Kidney epithelial cell (primary cell): ENCODE results near the gene SUPT5H. TPM values are rescaled to one million over a fixed set of nuclear protein-coding genes. Genes with fewer than 3 reads are reported as not detected.
A peak's percentile ranks its signal among the peaks of the same experiment; 100 is the strongest.

Experiments used
- DNase-seq: peaks from one replicate; pipeline ENCODE4 v3.0.0-alpha.2; 2010; ENCODE audit warnings: low read depth
- H3K27me3 ChIP-seq: 2 replicates; pipeline ENCODE4 v1.6.0; 2011; ENCODE audit warnings: low read length; ENCODE audit not compliant: control insufficient read depth, insufficient read depth
- H3K36me3 ChIP-seq: 2 replicates; pipeline ENCODE4 v1.5.1; 2011; ENCODE audit warnings: low read length; ENCODE audit not compliant: control insufficient read depth, insufficient read depth
- H3K4me3 ChIP-seq: 2 replicates; pipeline ENCODE4 v1.5.1; 2011; ENCODE audit warnings: low read depth, mild to moderate bottlenecking, control low read depth, low read length
- CTCF ChIP-seq: IDR thresholded peaks from 2 replicates; pipeline ENCODE4 v1.5.1; 2011; ENCODE audit warnings: mild to moderate bottlenecking, moderate library complexity, low read length, control low read depth, inconsistent platforms; ENCODE audit not compliant: insufficient read depth, poor library complexity, severe bottlenecking
- total RNA-seq: library from RNA; depleted of rRNA; stranded (reverse); fragments of >200 nt; gene quantifications from 2 replicates; pipeline ENCODE4 v1.2.3, GENCODE V29; 2015

Gene SUPT5H
- total RNA-seq, 1 donor from 2014 or later = 121 TPM

- no peak for DNase-seq
- TF ChIP-seq CTCF = no peak
- Histone ChIP-seq H3K36me3 (peaks cover 1% of the 10 kb centered on the region), H3K27me3 (no peaks in the 10 kb centered on the region), H3K4me3 (peak overlapping the region; percentile 95)
These were observed 36.8 kb upstream of the SUPT5H start for GRCh38 chr19:39408392-39409207.

GRCh38 chr19:39409208-39410016, 36.0 kb upstream of the SUPT5H start:
- DNase-seq = no peak
- no peak for TF ChIP-seq CTCF
- Histone ChIP-seq H3K27me3 (no peaks in the 10 kb centered on the region), H3K4me3 (peak overlapping the region; percentile 64), H3K36me3 (peaks cover 1% of the 10 kb centered on the region)

- no peak for TF ChIP-seq CTCF
- H3K27me3 ChIP-seq = no peaks in the 10 kb centered on the region
- H3K36me3 ChIP-seq = peaks cover 1% of the 10 kb centered on the region
- H3K4me3 ChIP-seq = peak overlapping the region; percentile 64
- DNase-seq = no peak
These were observed 35.2 kb upstream of the SUPT5H start for GRCh38 chr19:39410017-39410830.

GRCh38 chr19:39410831-39411080, 34.6 kb upstream of the SUPT5H start:
- H3K36me3 ChIP-seq = peaks cover 1% of the 10 kb centered on the region
- H3K27me3 ChIP-seq = no peaks in the 10 kb centered on the region
- no peak for TF ChIP-seq CTCF
- no peak for DNase-seq
- H3K4me3 ChIP-seq = no peak overlapping the region

GRCh38 chr19:39411081-39411831, 34.1 kb upstream of the SUPT5H start:
- Histone ChIP-seq H3K36me3 (peaks cover 1% of the 10 kb centered on the region), H3K4me3 (no peak overlapping the region), H3K27me3 (no peaks in the 10 kb centered on the region)
- TF ChIP-seq CTCF = no peak
- no peak for DNase-seq
